22Rv1 (cell line): Measurements from ENCODE around the gene EFCAB13.
"Not testable (repeated sequence)": the region's sequence is repeated elsewhere in the genome, so short reads cannot be mapped to it uniquely, and the experiment has no call there.

Experiments
- CTCF ChIP-seq: fragments of 450-650 bp; IDR thresholded peaks from 2 replicates; pipeline ENCODE4 v1.5.1; 2017; ENCODE audit warnings: mild to moderate bottlenecking
- ZFX ChIP-seq: fragments of 450-650 bp; IDR thresholded peaks from 2 replicates; pipeline ENCODE4 v1.6.1; 2017; ENCODE audit warnings: antibody characterized with exemption, borderline replicate concordance

GRCh38 chr17:47397532-47398128, 73.9 kb downstream of the EFCAB13 start:
- not testable (repeated sequence) for TF ChIP-seq CTCF, ZFX
